C4-2B (cell line): ENCODE data around the gene PRH2.

Source experiments
- H3K27ac ChIP-seq: fragments of 450-650 bp; 2 replicates; pipeline ENCODE4 v1.5.1; 2017
- ZFX ChIP-seq: fragments of 450-650 bp; IDR thresholded peaks from 2 replicates; pipeline ENCODE4 v1.6.1; 2017
- TF ChIP-seq, protein P1 (sequence below): fragments of 450-650 bp; conservative IDR thresholded peaks from 2 replicates; pipeline ENCODE4 v1.5.1; 2017; ENCODE audit warnings: mild to moderate bottlenecking

Gene PRH2

DNA sequence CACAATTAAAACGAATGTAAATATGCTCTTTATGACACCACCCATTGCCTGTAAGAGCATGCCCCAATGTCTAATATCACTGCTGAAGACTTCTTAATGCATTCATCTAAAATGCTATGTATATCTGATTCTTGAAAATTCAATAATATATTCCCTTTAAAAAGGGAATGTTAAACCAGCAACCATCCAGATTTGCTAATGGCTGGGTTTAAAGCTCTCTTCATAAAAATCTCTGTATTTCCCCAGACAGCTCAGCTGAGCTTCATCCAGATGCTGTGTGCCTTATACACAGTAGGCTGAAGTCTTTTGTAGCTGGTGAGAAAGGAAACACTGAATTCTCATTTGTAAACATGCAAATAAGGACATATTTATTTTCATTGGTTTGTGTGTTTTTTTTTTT lies 10.1 kb downstream of the PRH2 start, which contains the start of gene TAS2R14:
TAS2R14 (minus strand) TSS at position 101 of the 400 bp plus-strand sequence; CDS start at position 45, 56 bp downstream.
- no peak for TF ChIP-seq ZFX
- TF ChIP-seq, protein P1, sequence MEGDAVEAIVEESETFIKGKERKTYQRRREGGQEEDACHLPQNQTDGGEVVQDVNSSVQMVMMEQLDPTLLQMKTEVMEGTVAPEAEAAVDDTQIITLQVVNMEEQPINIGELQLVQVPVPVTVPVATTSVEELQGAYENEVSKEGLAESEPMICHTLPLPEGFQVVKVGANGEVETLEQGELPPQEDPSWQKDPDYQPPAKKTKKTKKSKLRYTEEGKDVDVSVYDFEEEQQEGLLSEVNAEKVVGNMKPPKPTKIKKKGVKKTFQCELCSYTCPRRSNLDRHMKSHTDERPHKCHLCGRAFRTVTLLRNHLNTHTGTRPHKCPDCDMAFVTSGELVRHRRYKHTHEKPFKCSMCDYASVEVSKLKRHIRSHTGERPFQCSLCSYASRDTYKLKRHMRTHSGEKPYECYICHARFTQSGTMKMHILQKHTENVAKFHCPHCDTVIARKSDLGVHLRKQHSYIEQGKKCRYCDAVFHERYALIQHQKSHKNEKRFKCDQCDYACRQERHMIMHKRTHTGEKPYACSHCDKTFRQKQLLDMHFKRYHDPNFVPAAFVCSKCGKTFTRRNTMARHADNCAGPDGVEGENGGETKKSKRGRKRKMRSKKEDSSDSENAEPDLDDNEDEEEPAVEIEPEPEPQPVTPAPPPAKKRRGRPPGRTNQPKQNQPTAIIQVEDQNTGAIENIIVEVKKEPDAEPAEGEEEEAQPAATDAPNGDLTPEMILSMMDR: no peak

DNA sequence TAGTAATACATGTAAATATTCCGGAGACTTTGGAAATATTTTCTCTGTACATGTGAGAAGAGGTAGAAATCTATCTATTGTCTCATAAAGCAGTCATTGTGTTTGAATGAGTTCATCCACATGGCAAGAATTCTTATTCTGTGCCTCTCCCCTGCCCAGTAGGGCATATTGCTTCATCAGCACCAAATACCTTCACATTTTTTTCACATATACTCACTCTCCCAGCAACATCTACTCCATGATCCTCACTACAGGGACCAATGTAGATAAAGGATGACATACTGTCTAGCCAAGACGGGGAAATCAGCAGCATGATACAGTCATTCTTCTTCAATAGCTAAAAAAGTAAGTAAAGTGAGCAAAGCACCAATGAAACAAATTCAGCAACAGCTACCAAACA lies 11.4 kb downstream of the PRH2 start:
- no peak for TF ChIP-seq ZFX
- no peak overlapping the region for H3K27ac ChIP-seq

More for the DNA sequence above, 10.1 kb downstream of the PRH2 start, which contains the start of gene TAS2R14:
- H3K27ac ChIP-seq: no peak within 1 kb of the TSS

DNA sequence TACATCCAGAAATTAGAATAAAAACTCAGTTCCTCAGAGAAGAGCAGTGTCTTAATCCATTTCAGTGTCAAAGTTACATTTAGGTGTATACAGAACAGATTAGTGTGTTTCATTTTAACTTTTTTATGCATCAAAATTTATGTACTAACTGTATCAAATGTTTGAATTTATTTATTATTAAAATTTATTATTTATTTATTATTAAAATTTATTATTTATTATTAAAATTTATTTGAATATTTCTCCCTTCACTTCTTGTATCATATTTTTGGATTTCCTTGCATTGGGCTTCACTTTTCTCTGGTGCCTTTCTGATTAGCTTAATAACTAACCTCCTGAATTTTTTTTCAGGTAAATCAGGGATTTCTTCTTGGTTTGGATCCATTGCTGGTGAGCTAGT lies 12.3 kb downstream of the PRH2 start:
- TF ChIP-seq, protein P1: no peak
- no peak for TF ChIP-seq ZFX
- no peak overlapping the region for H3K27ac ChIP-seq

DNA sequence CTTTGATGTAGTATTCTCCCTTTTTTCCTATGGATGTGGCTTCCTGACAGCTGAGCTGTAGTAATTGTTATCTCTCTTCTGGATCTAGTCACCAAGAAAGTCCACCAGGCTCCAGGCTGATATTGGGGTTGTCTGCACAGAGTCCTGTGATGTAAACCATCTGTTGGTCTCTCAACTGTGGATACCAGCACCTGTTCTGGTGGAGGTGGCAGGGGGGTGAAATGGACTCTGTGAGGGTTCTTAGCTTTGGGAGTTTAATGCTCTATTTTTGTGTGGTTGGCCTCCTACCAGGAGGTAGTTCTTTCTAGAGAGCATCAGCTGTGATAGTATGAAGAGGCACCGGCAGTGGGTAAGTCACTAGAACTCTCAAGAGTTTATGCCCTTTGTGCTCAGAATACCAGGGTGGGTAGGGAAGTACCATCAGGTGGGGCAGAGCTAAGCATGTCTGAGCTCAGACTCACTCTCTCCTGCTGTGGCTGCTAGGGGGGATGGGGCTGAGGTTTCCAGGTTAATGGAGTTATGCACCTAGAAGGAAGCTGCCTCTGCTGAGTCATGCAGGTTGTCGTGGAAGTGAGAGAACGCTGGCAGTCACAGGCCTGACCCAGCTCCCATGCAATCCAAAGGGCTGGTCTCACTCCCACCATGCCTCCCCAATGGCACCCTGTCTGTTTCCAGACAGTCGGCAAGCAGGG lies 13.0 kb downstream of the PRH2 start:
- H3K27ac ChIP-seq: no peak overlapping the region
- TF ChIP-seq, protein P1: no peak
- TF ChIP-seq ZFX: no peak

DNA sequence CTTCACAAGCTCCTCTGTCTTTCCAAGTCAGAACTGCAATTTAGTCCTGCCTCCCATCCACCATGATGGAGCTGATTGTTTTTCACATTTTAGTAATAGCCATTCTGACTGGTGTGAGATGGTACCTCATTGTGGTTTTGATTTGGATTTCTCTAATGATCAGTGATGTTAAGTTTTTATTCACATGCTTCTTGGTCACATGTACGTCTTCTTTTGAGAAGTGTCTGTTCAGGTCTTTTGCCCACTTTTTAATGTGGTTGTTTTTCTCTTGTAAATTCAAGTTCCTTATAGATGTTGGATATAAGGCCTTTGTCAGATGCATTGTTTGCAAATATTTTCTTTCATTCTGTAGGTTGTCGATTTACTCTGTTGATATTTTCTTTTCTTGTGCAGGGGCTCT lies 14.1 kb downstream of the PRH2 start:
- no peak overlapping the region for H3K27ac ChIP-seq
- TF ChIP-seq, protein P1: no peak
- no peak for TF ChIP-seq ZFX

DNA sequence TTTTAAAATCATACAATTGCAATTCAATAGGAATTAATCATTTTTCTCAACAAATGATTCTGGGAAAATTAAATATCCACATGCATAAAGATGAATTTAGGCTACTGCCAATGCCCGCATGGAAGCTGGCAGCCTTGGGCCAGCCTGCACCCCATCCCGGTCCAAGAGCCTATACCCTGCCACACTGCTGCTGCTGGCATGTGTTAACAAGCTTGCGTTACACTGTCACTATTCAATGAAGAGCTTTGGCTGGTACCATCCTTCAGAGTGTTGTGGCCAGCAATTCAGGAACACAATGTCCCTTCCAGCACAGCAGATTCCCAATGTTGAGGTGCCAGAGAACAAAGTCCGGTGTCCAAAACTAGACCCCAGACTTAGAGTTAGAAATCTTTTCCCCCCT lies 23.6 kb downstream of the PRH2 start:
- no peak for TF ChIP-seq ZFX
- TF ChIP-seq, protein P1: no peak
- no peak overlapping the region for H3K27ac ChIP-seq

DNA sequence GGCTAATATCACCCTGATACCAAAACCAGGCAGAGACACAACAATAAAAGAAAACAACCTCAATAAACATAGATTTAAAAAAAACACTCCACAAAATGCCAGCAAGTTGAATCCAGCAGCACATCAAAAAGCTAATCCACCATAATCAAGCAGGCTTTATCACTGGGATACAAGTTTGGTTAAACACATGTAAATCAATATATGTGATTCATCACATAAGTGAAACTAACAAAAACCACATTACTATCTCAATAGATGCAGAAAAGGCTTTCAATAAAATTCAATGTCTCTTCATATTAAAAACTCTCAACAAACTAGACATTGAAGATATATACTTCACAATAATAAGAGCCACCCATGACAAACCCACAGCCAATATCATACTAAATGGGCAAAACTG lies 27.0 kb downstream of the PRH2 start:
- TF ChIP-seq, protein P1: no peak
- no peak for TF ChIP-seq ZFX
- H3K27ac ChIP-seq: no peak overlapping the region

DNA sequence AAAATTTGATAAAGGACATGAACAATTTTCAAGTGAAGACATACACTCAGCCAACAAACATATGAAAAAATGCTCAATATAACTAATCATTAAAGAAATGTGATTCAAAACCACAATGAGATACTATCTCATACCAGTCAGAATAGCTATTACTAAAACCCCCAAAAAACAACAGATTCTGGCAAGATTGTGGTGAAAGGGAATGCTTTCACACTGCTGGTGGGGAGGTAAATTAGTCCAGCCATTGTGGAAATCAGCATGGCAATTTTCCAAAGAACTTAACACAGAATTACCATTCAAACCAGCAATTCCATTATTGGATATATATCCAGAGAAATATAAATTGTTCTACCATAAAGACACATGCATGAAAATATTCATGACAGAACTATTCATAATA lies 28.7 kb downstream of the PRH2 start:
- no peak overlapping the region for H3K27ac ChIP-seq
- TF ChIP-seq ZFX: no peak
- TF ChIP-seq, protein P1: no peak
